ENCODE measurements around the gene ZNF280D.

ZNF280D gene

DNA sequence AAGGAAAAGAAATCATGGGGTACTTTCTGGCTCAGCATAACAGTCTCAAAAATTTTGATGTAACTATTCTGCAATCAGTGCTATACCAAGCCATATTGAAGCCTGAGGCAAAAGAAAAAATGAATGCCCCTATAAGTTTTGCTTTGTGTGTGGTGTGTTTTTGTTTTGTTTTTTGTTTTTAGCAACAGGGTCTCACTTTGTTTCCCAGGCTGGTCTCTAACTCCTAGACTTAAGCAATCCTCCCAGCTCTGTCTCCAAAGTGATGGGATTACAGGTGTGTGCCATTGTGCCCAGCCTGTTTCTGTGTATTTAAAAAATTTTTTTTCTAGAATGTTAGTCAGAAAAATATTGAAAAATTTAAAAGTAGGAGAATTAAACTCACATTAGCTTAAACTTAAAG, 93.2 kb downstream of the ZNF280D start:
- no peak for DNase-seq (ENCODE audit: low read depth in 2 of 2)

DNA sequence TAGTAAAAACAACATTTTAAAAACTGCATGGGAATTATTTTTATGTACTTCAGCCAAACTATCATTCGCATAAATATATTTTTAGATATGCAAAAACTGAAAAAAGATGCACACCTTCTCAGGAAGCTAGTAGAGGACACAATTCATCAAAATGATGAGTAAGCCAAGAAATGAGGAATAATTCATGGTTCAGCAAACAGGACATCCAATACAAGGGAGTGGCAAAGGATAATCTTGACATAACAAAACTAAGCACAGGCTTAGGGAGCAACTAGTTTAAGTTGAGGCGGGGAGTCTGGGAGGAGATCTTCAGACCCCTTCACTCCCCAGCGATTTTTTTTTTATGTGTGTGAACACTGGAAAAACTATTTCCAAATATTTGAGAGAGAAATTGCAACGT, 93.7 kb downstream of the ZNF280D start:
- no peak for DNase-seq (ENCODE audit: low read depth in 2 of 2)

GRCh38 chr15:56631765-56632164, 101.5 kb downstream of the ZNF280D start:
- no peak for DNase-seq (ENCODE audit: low read depth in 2 of 2)

DNA sequence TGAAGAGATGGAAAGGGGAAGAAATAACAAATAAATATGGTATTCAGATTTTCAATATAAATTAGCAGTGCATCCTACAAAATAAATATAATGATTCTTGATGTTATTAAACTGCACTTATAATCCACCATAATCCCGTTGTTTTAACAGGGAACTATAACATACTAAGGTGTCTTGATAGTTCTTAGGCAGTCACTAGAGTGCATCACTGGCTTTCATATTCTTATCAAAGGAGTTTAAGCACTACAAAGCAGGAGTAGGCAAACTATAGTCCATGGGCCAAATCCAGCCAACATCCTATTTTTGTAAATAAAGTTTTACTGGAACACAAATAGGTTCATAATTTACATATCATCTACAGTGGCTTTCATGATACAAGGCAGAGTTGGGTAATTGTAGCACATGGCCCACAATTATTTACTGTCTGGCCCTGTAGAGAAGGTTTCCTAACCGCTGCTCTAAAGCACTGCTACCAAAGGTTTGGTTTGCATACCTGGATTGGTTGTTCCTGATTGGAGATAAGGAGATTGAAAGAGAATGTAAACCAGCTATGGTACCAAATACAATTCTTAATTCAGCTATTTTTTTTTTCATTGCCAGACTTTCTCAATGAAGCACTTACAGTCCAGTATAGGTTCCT, 104.3 kb downstream of the ZNF280D start:
- DNase-seq (ENCODE audit: low read depth in 2 of 2) = no peak

GRCh38 chr15:56619887-56620286, 113.4 kb downstream of the ZNF280D start:
- DNase-seq (ENCODE audit: low read depth in 2 of 2) = no peak

- no peak for DNase-seq (ENCODE audit: low read depth in 2 of 2)
Measured at GRCh38 chr15:56617628-56618027, 115.7 kb downstream of the ZNF280D start.

GRCh38 chr15:56616551-56616950, 116.8 kb downstream of the ZNF280D start:
- DNase-seq (ENCODE audit: low read depth in 2 of 2) = no peak

- no peak for DNase-seq (ENCODE audit: low read depth in 2 of 2)
Measured at GRCh38 chr15:56613811-56614210, 119.5 kb downstream of the ZNF280D start.

DNA sequence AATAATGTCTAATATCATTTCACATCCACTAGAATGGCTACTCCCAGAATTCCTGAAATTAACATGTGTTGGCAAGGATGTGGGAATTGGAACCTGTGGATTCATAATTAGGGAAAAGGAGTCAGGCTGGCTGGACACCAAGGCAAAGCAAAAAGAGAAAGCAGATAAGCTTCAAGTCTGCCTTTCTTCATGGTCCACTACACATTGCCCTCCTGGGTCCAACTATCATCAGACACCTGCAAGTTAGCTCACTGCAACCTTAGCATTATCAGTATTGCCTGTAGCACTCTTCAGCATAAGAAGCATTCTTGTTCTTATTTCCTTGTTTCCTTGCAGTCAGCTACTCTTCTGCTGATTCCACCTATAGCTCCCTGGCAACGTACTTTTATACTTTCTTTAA, 124.3 kb downstream of the ZNF280D start:
- no peak for DNase-seq (ENCODE audit: low read depth in 2 of 2)

DNA sequence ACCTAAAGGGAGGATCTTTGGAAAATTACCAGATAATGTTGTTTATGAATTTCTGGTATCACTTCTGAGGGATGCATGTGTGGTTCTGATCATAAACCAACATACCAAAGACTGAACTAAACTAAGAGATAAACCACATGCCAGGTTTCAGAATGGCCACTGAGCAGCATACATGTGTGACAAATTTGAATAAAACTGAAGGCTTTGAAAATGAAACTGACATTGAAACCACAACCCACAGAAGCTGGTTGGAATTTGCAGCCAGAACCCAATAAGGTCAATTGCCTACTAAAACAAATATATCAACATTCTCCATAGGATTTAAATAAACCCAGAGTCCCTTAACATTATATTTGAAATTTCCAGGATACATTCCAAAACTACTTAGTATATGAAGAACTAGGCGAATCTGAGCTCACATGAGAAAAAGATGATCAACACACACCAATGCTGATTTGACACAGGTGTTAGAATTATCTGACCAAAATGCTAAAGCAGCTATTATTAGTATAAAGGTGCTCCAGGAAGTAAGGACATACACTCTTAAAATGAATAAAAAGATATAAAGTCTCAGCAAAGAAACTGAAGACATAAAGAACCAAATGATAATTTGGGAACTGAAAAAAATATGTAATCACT, 125.0 kb downstream of the ZNF280D start:
- DNase-seq (ENCODE audit: low read depth in 2 of 2) = no peak

DNA sequence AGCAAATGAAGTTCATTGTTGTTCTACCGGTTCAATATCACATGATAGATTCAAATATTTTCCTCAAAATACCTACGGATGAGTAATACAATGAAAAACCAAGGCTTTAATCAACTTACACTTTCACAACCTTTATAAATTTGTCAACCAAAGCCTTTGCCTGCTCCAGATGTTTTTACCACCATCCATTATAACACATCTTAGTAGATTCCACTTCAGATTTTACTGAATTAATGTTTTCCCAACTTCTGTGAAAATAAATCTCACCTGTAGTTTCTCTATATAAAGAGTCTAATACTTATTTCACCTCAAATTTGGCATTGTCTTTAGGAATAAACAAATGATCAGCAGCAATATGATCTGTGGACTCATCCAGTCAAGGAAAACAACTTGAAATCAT, 131.1 kb downstream of the ZNF280D start:
- DNase-seq (ENCODE audit: low read depth in 2 of 2) = no peak

DNA sequence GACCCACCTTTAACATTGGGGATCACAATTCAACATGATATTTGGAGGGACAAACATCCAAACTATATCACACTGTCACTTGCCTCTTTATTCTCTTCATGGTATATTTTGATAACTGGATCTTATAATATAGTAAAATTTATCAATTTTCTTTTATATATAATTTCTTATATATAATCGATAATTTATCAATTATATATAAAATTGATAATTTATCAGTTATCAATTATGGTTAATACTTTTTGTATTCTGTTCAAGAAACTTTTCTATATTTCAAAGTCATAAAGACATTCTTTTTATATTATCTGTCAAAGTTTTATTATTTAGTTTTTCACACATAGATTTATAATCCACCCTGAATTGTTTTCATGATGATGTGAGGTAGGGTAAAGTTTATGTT, 132.9 kb downstream of the ZNF280D start:
- no peak for DNase-seq (ENCODE audit: low read depth in 2 of 2)

DNA sequence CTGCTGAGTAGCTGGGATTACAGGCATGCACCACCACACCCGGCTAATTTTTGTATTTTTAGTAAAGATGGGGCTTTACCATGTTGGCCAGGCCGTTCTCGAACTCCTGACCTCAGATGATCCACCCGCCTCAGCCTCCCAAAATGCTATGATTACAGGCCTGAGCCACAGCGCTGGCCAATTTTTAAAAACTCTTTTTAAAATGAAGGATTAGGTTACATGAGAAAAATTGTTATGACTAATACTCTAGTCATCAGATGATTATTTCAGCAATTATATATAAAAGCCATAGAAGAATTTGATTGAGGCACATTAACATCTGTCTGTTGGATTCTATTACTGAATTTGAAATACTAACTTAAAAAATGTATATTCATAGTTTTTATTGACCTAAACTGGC, 134.3 kb downstream of the ZNF280D start:
- no peak for DNase-seq (ENCODE audit: low read depth in 2 of 2)

DNA sequence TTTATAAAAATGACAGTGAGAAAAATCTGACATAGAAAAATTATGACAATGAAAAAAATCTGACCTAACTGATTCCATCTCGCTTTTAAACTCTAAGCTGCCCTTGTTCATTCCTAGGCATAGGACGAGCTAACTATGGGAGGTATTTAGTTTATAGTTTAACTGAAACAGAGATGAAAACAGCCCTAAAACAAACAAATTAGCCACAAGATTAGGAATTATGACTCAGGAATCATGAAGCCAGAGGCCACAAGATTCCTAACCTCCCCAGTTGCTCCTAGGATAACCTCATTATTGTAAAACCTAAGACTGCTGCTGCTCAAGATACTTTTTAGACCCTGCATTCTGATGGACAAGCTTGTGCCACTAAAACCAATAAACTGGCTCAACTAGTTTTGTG, 145.6 kb downstream of the ZNF280D start:
- no peak for DNase-seq (ENCODE audit: low read depth in 2 of 2)

DNA sequence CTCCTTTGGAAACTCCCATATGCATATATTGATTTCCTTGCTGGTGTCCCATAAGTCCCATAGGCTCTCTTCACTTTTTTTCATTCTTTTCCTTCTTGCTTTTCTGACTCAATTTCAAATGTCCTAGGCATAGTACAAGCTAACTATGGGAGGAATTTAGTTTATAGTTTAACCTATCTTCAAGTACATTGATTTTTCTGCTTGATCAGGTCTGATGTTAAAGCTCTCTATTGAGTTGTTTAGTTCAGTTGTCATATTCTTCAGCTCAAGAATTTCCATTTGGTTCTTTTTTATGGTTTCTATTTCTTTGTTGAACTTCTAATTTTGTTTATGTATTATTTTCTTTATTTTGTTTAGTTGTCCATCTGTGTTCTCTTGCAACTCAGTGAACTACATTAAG, 147.1 kb downstream of the ZNF280D start:
- DNase-seq (ENCODE audit: low read depth in 2 of 2) = no peak

- no peak for DNase-seq (ENCODE audit: low read depth in 2 of 2)
Measured at GRCh38 chr15:56582785-56583184, 150.5 kb downstream of the ZNF280D start.

All from stimulated activated CD8-positive, alpha-beta memory T cell treated with anti-CD3 and anti-CD28 coated beads, Interleukin-15, amount 100 ng/mL, for 4 hours (primary cell).